HuH-7.5 (cell line): ENCODE data around the gene LCAT.
"Not testable (repeated sequence)": the region's sequence is repeated elsewhere in the genome, so short reads cannot be mapped to it uniquely, and the experiment has no call there.

Source experiments
- DNase-seq: peaks from one replicate; pipeline ENCODE4 v3.0.0; 2011; ENCODE audit warnings: low spot score

Gene LCAT

GRCh38 chr16:67946966-67947558 is 3.1 kb upstream of the LCAT start:
- DNase-seq, result no peak

GRCh38 chr16:67946128-67946569 is 2.2 kb upstream of the LCAT start:
- DNase-seq, result no peak

DNA sequence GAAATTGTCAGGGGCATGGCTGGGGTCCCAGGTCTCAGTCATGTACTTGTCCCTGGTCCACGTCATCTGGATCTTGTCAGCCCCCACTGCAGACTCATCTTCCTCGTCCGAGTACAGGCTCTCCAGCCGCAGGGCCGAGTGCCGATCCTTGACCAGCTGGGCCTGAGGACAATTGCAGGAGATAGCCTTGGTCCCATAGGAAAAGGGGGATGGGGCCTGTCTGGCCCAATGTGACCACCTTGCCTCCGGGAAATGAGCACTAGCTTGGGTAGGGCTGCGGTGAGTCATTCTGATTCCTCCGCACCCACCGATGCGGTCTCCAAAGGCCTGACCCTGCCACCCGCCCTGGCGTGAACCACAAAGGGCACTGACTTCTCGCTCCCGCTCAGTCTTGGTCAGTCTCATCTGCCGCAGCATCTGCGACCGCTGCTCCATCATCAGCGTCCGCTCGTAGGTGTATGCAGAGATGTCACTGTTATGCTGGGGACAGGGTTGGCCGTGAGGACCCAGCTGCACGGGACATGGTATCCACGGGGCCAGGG is 1.5 kb upstream of the LCAT start:
- DNase-seq, result no peak

- no peak for DNase-seq
These were observed 921 bp upstream of the LCAT start for GRCh38 chr16:67944690-67945391.

DNA sequence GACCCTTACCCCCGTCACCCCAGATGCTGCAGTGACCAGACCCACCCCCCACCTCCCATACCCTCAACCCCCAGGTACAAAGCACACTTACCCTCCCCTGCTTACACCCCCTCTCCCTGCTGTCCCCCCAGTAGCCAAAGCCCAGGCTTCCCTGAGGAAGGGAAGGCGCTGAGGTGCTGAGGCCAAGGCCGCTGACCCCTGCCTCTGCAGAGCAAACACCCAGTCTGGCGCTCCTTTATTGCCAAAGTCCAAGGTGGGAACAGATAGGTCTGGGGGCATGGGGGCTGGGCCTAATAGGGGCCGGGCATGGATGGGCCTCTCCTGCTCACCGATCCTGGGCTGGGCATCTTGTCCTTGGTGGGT is 683 bp downstream of the LCAT start:
- DNase-seq, result peak; percentile 70

DNA sequence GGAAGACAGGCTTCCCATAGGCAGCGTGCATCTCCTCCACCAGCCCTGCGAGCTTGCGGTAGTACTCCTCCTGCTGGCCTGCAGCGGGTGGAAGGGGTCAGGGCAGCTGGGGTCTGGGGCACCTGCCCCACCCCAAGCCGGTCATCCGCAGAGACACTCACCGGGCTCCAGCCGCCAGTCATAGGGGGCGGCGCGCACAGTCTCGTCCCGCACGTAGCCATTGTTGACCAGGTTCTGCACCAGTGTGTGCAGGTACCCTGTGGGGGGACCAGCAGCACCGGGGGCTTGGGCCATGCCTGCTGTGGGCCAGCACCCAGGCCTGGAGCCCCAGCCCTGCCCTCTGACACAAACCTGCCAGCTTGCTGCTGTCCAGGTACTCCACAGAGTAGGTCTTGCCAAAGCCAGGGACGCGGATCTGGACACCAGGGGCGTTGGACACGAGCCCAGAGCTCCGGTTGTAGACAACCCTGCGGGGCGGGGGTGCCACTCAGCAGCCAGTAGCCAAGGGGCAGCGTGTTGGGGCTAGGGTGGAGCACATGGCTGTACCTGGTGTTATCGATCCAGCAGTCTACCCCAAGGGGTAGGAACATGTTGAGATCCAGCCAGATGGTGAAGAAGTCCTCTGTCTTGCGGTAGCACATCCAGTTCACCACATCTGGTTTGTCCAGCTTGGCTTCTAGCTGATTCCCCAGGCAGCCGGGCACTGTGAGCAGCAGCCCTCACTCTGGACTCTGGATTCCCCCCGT is 1.2 kb downstream of the LCAT start:
- no peak for DNase-seq

DNA sequence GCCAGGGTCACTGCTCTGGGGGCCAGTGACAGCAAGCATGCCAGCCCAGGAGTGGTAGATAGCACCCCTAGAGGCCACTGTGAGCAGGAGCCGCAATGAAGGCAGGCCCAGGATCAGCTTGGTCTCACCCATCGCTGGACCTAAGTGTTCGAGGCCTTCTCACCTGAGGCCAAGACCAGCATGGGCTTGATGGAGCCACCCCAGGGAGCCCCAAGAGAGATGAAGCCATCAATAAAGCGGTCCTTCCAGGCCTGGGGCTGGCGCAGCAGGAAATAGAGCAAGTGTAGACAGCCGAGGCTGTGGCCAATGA is 1.8 kb downstream of the LCAT start:
- DNase-seq, result peak; percentile 84

- DNase-seq, result no peak
These were observed 2.3 kb downstream of the LCAT start for GRCh38 chr16:67941469-67942199.

- DNase-seq, result no peak
These were observed 3.4 kb downstream of the LCAT start for GRCh38 chr16:67940446-67941089.

GRCh38 chr16:67939507-67940445 is 4.1 kb downstream of the LCAT start:
- no peak for DNase-seq

GRCh38 chr16:67937713-67938112 is 6.2 kb downstream of the LCAT start:
- not testable (repeated sequence) for DNase-seq

DNA sequence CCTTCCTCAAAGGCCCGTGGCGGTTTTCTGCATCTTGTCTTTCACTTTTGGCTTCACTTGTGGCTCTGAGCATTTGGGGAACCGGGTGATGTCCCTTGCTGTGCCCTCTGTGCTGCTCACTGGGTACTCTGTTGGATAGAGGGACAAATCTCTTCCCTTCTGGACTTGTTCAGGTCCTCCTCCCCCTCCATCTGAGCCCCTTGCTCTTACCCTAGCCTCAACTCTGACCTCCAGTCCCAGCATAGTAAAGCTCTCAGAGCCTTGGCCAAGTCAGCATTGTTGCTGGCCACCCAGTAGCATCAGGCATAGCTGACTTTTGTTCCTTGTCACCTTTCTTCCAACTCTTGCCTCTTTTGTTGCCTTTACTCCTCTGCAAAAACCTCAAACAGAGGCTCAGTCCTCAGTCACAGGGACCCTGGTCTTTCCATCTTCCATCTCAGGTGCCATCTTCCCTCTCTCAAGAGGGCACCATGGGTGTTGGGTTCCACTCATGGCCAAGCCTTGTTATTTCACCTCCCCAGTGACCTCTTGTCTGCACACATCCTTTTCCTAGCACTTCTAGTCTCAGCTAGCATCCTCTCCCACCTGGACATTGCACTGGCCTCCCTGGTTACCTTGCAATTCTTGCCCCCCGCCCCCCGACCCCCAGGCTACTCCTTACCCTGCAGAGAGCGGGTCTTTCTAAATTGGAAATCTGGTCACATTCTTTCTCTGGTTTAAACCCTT is 6.9 kb downstream of the LCAT start:
- no peak for DNase-seq

DNA sequence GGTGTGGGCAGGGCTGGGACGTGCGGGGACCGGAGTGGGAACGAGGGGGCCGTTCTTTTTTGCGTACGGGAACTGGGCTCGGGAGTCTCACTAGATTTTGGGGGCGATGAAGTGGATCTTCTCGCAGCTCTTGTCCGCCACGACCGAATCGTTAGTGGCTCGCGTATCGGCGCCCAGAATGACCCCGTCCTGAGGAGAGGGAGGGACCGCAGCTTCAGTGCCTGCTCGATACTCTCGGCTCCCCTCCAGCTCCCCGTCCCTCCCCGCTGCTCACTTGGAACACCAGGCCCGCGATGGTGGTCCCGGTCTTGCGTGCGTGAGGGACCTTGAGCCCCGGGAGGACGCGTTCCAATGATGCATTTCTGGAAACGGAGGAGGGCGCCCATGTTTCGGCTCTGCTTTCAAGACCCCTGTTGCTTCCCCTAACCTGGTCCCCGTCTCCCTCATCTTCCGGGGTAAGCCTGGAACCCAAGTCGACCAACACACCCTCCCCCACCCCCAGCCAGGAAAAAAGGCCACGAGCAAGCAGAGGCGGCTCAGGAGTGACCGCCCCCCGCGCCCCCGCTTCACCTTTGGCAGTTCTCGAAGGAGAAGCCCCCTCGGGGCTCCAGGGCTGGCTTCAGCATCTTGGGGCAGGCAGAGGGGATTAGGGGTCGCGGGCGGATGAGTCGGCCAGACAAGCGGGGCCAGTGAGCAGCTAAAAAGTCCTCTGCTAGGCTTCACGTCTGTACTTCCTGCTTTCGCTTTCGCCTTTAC is 7.6 kb downstream of the LCAT start, which contains the start of gene PSMB10:
PSMB10 (minus strand) TSS at position 727 of the 756 bp plus-strand sequence; CDS start at position 626, 101 bp downstream.
- DNase-seq, result peak; percentile 76

- DNase-seq, result peak; percentile 100
These were observed 8.4 kb downstream of the LCAT start for GRCh38 chr16:67935402-67936123.

GRCh38 chr16:67935101-67935401 is 8.9 kb downstream of the LCAT start:
- DNase-seq, result no peak

DNA sequence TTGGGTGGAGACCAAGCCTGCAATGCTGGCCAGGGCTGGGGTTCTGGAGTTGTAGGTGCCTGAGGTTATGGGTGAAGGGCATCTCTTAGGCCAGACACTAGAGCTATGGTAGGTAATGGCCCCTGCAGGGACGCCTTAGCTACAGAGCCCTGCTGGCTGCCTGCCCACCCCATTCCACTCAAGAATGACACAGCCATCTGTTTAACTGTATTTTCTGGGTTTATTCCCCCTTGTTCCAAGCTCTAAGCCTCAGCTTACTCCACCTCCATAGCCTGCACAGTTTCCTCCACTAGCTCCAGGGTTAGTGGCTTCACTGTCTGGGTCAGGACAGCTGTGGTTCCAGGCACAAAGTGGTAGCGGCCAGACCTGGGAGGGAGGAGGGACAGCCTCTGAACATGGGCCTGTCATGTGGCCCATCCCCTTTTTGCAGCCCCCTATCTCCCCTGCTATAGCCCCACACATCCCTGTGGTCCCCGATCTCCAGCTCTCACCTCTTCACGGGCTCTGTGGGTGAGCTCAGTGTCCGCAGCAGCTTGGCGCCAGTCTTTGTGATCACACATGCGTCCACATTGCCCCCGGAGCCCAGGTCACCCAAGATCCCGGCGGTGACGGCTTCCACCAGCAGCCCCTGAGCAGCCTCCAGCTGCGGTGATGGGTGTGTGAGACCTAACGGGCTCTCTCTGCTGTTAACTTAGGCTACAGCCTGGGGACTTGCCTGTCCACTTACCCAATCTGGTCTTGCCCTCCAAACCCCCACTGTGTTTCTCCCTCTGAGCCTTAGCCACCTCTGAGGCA is 9.4 kb downstream of the LCAT start:
- no peak for DNase-seq

GRCh38 chr16:67933805-67934204 is 10.1 kb downstream of the LCAT start:
- no peak for DNase-seq

GRCh38 chr16:67932462-67932840 is 11.5 kb downstream of the LCAT start:
- DNase-seq, result no peak
